Endothelial cell of umbilical vein (primary cell): ENCODE measurements around the gene ELMO1. TPM values are rescaled to one million over a fixed set of nuclear protein-coding genes. Genes with fewer than 3 reads are reported as not detected.

Experiments used
- BruUV-seq: library from RNA; stranded (reverse); fragments of 400-500 nt; replicated peaks from 2 replicates; lab custom pipeline; 2021; lab: Mats Ljungman, UMichigan
- CTCF ChIA-PET: fragments of 300-600, 350-600 bp; sonication (Branson Sonifier 250); formaldehyde crosslinking; loops from one replicate; lab custom pipeline; 2021; ENCODE audit warnings: antibody characterized with exemption, inconsistent platforms; lab: Charles Lee
- POLR2A ChIA-PET: fragments of 300-600, 350-600 bp; sonication (Branson Sonifier 250); formaldehyde crosslinking; loops from one replicate; lab custom pipeline; 2021; ENCODE audit warnings: antibody characterized with exemption, inconsistent platforms; lab: Charles Lee
- DNase-seq: peaks from one replicate; pipeline ENCODE4 v3.0.0-alpha.2; 2011; ENCODE audit warnings: low read depth, low spot score
- FAIRE-seq: peaks from 2 replicates; lab custom pipeline; 2011; peaks lifted over from hg19 to GRCh38; lab: Jason Lieb, UNC
- H2AFZ ChIP-seq: 2 replicates; pipeline ENCODE4 v1.6.0; 2012; ENCODE audit warnings: low read depth, low read length, control low read depth, inconsistent platforms
- H3K27ac ChIP-seq: 2 replicates; pipeline ENCODE4 v1.5.1; 2011; ENCODE audit warnings: low read depth, mild to moderate bottlenecking, control low read depth, low read length, moderate library complexity; ENCODE audit not compliant: insufficient read depth
- H3K27me3 ChIP-seq, 2 experiments: 2 replicates each; pipeline versions ENCODE4 v1.6.0 to v1.6.1; 2011; ENCODE audit warnings: low read length in 2 of 2, mixed read lengths in 1 of 2; ENCODE audit not compliant: control insufficient read depth in 2 of 2, insufficient read depth in 2 of 2
- H3K36me3 ChIP-seq, 2 experiments: 2 replicates in 1 of 2; 3 replicates in 1 of 2; pipeline ENCODE4 v1.5.1; 2011; ENCODE audit warnings: low read length in 2 of 2, mild to moderate bottlenecking in 1 of 2, moderate library complexity in 1 of 2; ENCODE audit not compliant: control insufficient read depth in 2 of 2, insufficient read depth in 2 of 2; ENCODE audit errors: extremely low read depth in 1 of 2
- H3K4me1 ChIP-seq: 3 replicates; pipeline ENCODE4 v1.5.1; 2011; ENCODE audit warnings: mild to moderate bottlenecking, low read length; ENCODE audit not compliant: control insufficient read depth, insufficient read depth; ENCODE audit errors: extremely low read depth
- H3K4me2 ChIP-seq: 2 replicates; pipeline ENCODE4 v1.6.1; 2011; ENCODE audit warnings: low read length, control low read depth, mixed read lengths; ENCODE audit not compliant: insufficient read depth
- H3K4me3 ChIP-seq, 3 experiments: fragments of 200-600 bp in 1 of 3; sonication (generic), shearing (Covaris generic) in 1 of 3; replicated peaks in 1 of 3; 2 replicates each; pipeline ENCODE4 v1.5.1; 2011 to 2016; ENCODE audit warnings: control low read depth in 3 of 3, low read length in 3 of 3, mild to moderate bottlenecking in 2 of 3, inconsistent platforms in 1 of 3, low read depth in 1 of 3, moderate library complexity in 1 of 3; ENCODE audit not compliant: insufficient read depth in 1 of 3
- H3K79me2 ChIP-seq: 2 replicates; pipeline ENCODE4 v1.6.0; 2012; ENCODE audit warnings: low read length, inconsistent platforms; ENCODE audit not compliant: control insufficient read depth, insufficient read depth
- H3K9ac ChIP-seq: replicated peaks from 2 replicates; pipeline ENCODE3; 2011; ENCODE audit warnings: low read length, control low read depth; ENCODE audit not compliant: insufficient read depth; ENCODE audit errors: extremely low read depth
- H3K9me1 ChIP-seq: replicated peaks from 3 replicates; pipeline ENCODE4 v1.6.0; 2011; ENCODE audit warnings: mild to moderate bottlenecking, low read length; ENCODE audit not compliant: control insufficient read depth, insufficient read depth; ENCODE audit errors: extremely low read depth
- H3K9me3 ChIP-seq: replicated peaks from 2 replicates; pipeline ENCODE4 v1.5.1; 2012; ENCODE audit warnings: low read length, inconsistent platforms; ENCODE audit not compliant: control insufficient read depth, insufficient read depth
- H4K20me1 ChIP-seq: replicated peaks from 2 replicates; pipeline ENCODE3; 2011; ENCODE audit warnings: mild to moderate bottlenecking, low read length; ENCODE audit not compliant: control insufficient read depth, insufficient read depth; ENCODE audit errors: extremely low read depth
- CTCF ChIP-seq, 2 donors: IDR thresholded peaks; 1 replicate in 1 of 2; 2 replicates in 1 of 2; pipeline ENCODE4 v1.5.1; 2011; ENCODE audit warnings: low read length in 2 of 2, mild to moderate bottlenecking in 2 of 2, moderate library complexity in 2 of 2, control low read depth in 1 of 2, inconsistent platforms in 1 of 2, low read depth in 1 of 2; ENCODE audit not compliant: insufficient read depth in 1 of 2; ENCODE audit errors: extremely low read depth in 1 of 2
- EZH2 ChIP-seq: IDR thresholded peaks from 2 replicates; pipeline ENCODE4 v1.6.1; 2012; ENCODE audit warnings: borderline replicate concordance, low read depth, mild to moderate bottlenecking, moderate library complexity, low read length, inconsistent platforms; ENCODE audit not compliant: severe bottlenecking
- FOS ChIP-seq: IDR thresholded peaks from 2 replicates; pipeline ENCODE4 v1.6.1; 2011; ENCODE audit warnings: mild to moderate bottlenecking, low read length, moderate library complexity, borderline replicate concordance; ENCODE audit not compliant: insufficient read depth
- GATA2 ChIP-seq: IDR thresholded peaks from 2 replicates; pipeline ENCODE4 v1.7.0; 2011; ENCODE audit warnings: low read depth, mild to moderate bottlenecking, moderate library complexity, mixed read lengths, low read length; ENCODE audit not compliant: insufficient read length, insufficient read depth
- JUN ChIP-seq: IDR thresholded peaks from 2 replicates; pipeline ENCODE4 v1.6.1; 2011; ENCODE audit warnings: borderline replicate concordance, low read depth; ENCODE audit not compliant: insufficient read length, insufficient read depth
- MAX ChIP-seq: IDR thresholded peaks from 2 replicates; pipeline ENCODE4 v1.6.1; 2011; ENCODE audit not compliant: insufficient read depth, insufficient read length
- MYC ChIP-seq: IDR thresholded peaks from one replicate; pipeline ENCODE4 v1.6.1; 2011; ENCODE audit warnings: mild to moderate bottlenecking, low read depth, low read length
- POLR2A ChIP-seq: IDR thresholded peaks from 2 replicates; pipeline ENCODE4 v1.6.1; 2012; ENCODE audit warnings: low read depth, mild to moderate bottlenecking, control low read depth, low read length
- POLR2AphosphoS5 ChIP-seq: IDR thresholded peaks from 2 replicates; pipeline ENCODE4 v1.6.1; 2012; ENCODE audit warnings: low read depth, mild to moderate bottlenecking, control low read depth, low read length, moderate library complexity; ENCODE audit not compliant: insufficient read depth
- dilution Hi-C: fragments of 300-500 bp; cut with MboI; formaldehyde crosslinking; loops from one replicate; pipeline ENCODE4 v1.15.0; 2019; ENCODE audit warnings: low sequenced_read_pairs; ENCODE audit not compliant: extremely low pct_ligation_motif_present
- intact Hi-C: fragments of 100-400 bp; cut with micrococcal nuclease; formaldehyde crosslinking; loops from one replicate; pipeline ENCODE4 v1.10.0; 2022
- polyA plus RNA-seq, 4 experiments: library from polyadenylated mRNA; depleted of rRNA in 3 of 4; stranded (reverse) in 3 of 4; unstranded in 1 of 4; fragments of >200 nt; gene quantifications; 2 replicates each; pipeline versions ENCODE4 v1.2.1 to v1.2.3, GENCODE V29; 2011 to 2012; ENCODE audit warnings: missing spikeins in 1 of 4
- total RNA-seq: library from RNA; stranded (reverse); gene quantifications from 2 replicates; pipeline ENCODE4 v1.2.3, GENCODE V29; 2021

ELMO1 gene
- total and polyA plus RNA-seq, 2 donors (not counting 3 experiments of a cell fraction or from before 2014, with no cell fraction given) = 17.0 to 30.6 TPM

GRCh38 chr7:37211097-37211880 lies 237.4 kb downstream of the ELMO1 start:
- Histone ChIP-seq H3K36me3 (peaks cover 0 to 2% of the 10 kb centered on the region in 2 experiments), H3K27me3 (no peaks in the 10 kb centered on the region), H3K27ac (no peak overlapping the region), H3K79me2 (no peaks in the 10 kb centered on the region), H3K4me2 (no peak overlapping the region), H3K9me1 (no peaks in the 10 kb centered on the region), H4K20me1 (no peaks in the 10 kb centered on the region), H3K9ac (no peak overlapping the region), H3K4me3 (no peak overlapping the region), H2AFZ (no peak overlapping the region), H3K9me3 (no peaks in the 10 kb centered on the region), H3K4me1 (no peaks in the 10 kb centered on the region)
- no TSS peak for BruUV-seq
- TF ChIP-seq MAX (no peak), POLR2A (no peak), CTCF (IDR thresholded peaks at IDR 0.05; ENCODE audit: extremely low read depth in 1 of 2, insufficient read depth in 1 of 2, low read depth in 1 of 2, low read length in 2 of 2) (no peak), MYC (no peak), FOS (no peak), POLR2AphosphoS5 (no peak), GATA2 (no peak), EZH2 (no peak), JUN (no peak)
- DNase-seq (no peak), FAIRE-seq (no peak)
- dilution Hi-C loops (no loop called here), intact Hi-C loops (no loop called here)
- POLR2A ChIA-PET = no interaction called here
- CTCF ChIA-PET = interaction anchor here (1.6 to 5.4 kb wide), 4 partner anchors 10 to 1004 kb away, joined by 3 to 71 read pairs (median 14); no protein-coding TSS in a partner anchor
